HG02623 (cell line): Measurements from ENCODE around the gene NPEPL1.
"Not testable (repeated sequence)": the region's sequence is repeated elsewhere in the genome, so short reads cannot be mapped to it uniquely, and the experiment has no call there.

ENCODE experiments used
- ATAC-seq: cut with Tn5 transposase; IDR thresholded peaks from one replicate; pipeline ENCODE4 v1.9.1; 2021; ENCODE audit warnings: moderate library complexity; ENCODE audit not compliant: unreplicated experiment

The NPEPL1 gene

GRCh38 chr20:58712806-58713731 is 20.5 kb downstream of the NPEPL1 start:
- no peak for ATAC-seq

- no peak for ATAC-seq
Observed at GRCh38 chr20:58713801-58714339, 21.3 kb downstream of the NPEPL1 start.

GRCh38 chr20:58714340-58714922 is 21.8 kb downstream of the NPEPL1 start:
- no peak for ATAC-seq

- no peak for ATAC-seq
Observed at GRCh38 chr20:58714923-58715351, 22.3 kb downstream of the NPEPL1 start.

- ATAC-seq = no peak
Observed at GRCh38 chr20:58715391-58715800, 22.8 kb downstream of the NPEPL1 start.

- ATAC-seq = no peak
Observed at GRCh38 chr20:58715801-58716475, 23.3 kb downstream of the NPEPL1 start.

- ATAC-seq = no peak
Observed at GRCh38 chr20:58716476-58717277, 24.1 kb downstream of the NPEPL1 start.

- no peak for ATAC-seq
Observed at GRCh38 chr20:58717278-58718091, 24.9 kb downstream of the NPEPL1 start.

- no peak for ATAC-seq
Observed at GRCh38 chr20:58718121-58718563, 25.5 kb downstream of the NPEPL1 start.

- ATAC-seq = no peak
Observed at GRCh38 chr20:58718729-58719128, 26.1 kb downstream of the NPEPL1 start.

- ATAC-seq = no peak
Observed at GRCh38 chr20:58719258-58719657, 26.7 kb downstream of the NPEPL1 start.

- no peak for ATAC-seq
Observed at GRCh38 chr20:58719971-58720371, 27.4 kb downstream of the NPEPL1 start.

- ATAC-seq = no peak
Observed at GRCh38 chr20:58720890-58721289, 28.3 kb downstream of the NPEPL1 start.

GRCh38 chr20:58721951-58722778 is 29.6 kb downstream of the NPEPL1 start:
- ATAC-seq = no peak

- no peak for ATAC-seq
Observed at GRCh38 chr20:58722877-58723627, 30.5 kb downstream of the NPEPL1 start.

- no peak for ATAC-seq
Observed at GRCh38 chr20:58723628-58723984, 31.0 kb downstream of the NPEPL1 start.

- ATAC-seq = not testable (repeated sequence)
Observed at GRCh38 chr20:58726156-58726555, 33.6 kb downstream of the NPEPL1 start.

- ATAC-seq = no peak
Observed at GRCh38 chr20:58731192-58731591, 38.6 kb downstream of the NPEPL1 start.
